HCT116 (cell line): ENCODE results near the gene NEURL2. TPM values are rescaled to one million over a fixed set of nuclear protein-coding genes. Genes with fewer than 3 reads are reported as not detected.

Source experiments
- ATAC-seq: fragments of 200-7000 bp; cut with Tn5 transposase; 2 replicates; pipeline ENCODE4 v1.9.1; 2020; ENCODE audit warnings: mild to moderate bottlenecking, moderate library complexity
- BruUV-seq: library from RNA; stranded (reverse); fragments of 400-500 nt; replicated peaks from 2 replicates; lab custom pipeline; 2021; lab: Mats Ljungman, UMichigan
- CTCF ChIA-PET: fragments of 300-600 bp; sonication (Branson Sonifier 250); formaldehyde crosslinking; loops from one replicate; lab custom pipeline; 2021; ENCODE audit warnings: antibody characterized with exemption; lab: Charles Lee
- POLR2A ChIA-PET: fragments of 300-600, 350-600 bp; sonication (Branson Sonifier 250); formaldehyde crosslinking; loops from one replicate; lab custom pipeline; 2021; ENCODE audit warnings: antibody characterized with exemption; lab: Charles Lee
- RAD21 ChIA-PET, 2 experiments: fragments of 300-600 bp; sonication (Branson Sonifier 250); formaldehyde crosslinking; loops; one replicate each; lab custom pipeline; 2023; ENCODE audit warnings: low total read pairs in 2 of 2; ENCODE audit not compliant: uncharacterized antibody in 2 of 2, unreplicated experiment in 2 of 2, low non-redundant PET in 1 of 2; lab: Charles Lee
- DNase-seq: peaks from one replicate; pipeline ENCODE4 v3.0.0-alpha.2; 2010; ENCODE audit warnings: low read depth, low spot score
- H2AFZ ChIP-seq: fragments of 200-600 bp; shearing (Covaris generic), sonication (generic); 2 replicates; pipeline ENCODE4 v1.6.1; 2017; ENCODE audit warnings: low read depth, mixed run types, mixed read lengths, antibody characterized with exemption, low read length; ENCODE audit not compliant: poor library complexity, severe bottlenecking
- H3K27ac ChIP-seq: 2 replicates; pipeline ENCODE4 v1.5.1; 2012; ENCODE audit warnings: low read depth, low read length
- H3K27me3 ChIP-seq: fragments of 200-600 bp; sonication (generic); 2 replicates; pipeline ENCODE4 v1.6.1; 2016; ENCODE audit warnings: mixed run types, low read length, mixed read lengths; ENCODE audit not compliant: insufficient read depth
- H3K36me3 ChIP-seq, 2 experiments: fragments of 200-500 bp in 1 of 2; fragments of 200-600 bp in 1 of 2; sonication (Bioruptor generic) in 1 of 2; sonication (generic) in 1 of 2; 2 replicates each; pipeline versions ENCODE4 v1.5.1 to v1.6.1; 2014 to 2016; ENCODE audit warnings: low read length in 2 of 2, inconsistent platforms in 1 of 2, mixed read lengths in 1 of 2, mixed run types in 1 of 2; ENCODE audit not compliant: insufficient read depth in 2 of 2, control insufficient read depth in 1 of 2
- H3K4me1 ChIP-seq, 2 experiments: fragments of 200-600 bp in 1 of 2; sonication (generic) in 1 of 2; 2 replicates each; pipeline versions ENCODE4 v1.5.1 to v1.6.1; 2012 to 2017; ENCODE audit warnings: low read length in 2 of 2, inconsistent platforms in 1 of 2, mild to moderate bottlenecking in 1 of 2, mixed read lengths in 1 of 2, mixed run types in 1 of 2, moderate library complexity in 1 of 2; ENCODE audit not compliant: insufficient read depth in 2 of 2, control insufficient read depth in 1 of 2
- H3K4me2 ChIP-seq: fragments of 200-600 bp; sonication (generic); 2 replicates; pipeline ENCODE4 v1.6.1; 2017; ENCODE audit warnings: mixed run types, low read length, mixed read lengths
- H3K4me3 ChIP-seq, 2 experiments: fragments of 200-600 bp in 1 of 2; sonication (generic) in 1 of 2; replicated peaks in 1 of 2; 2 replicates each; pipeline ENCODE4 v1.5.1; 2011 to 2016; ENCODE audit warnings: low read length in 2 of 2, control low read depth in 1 of 2, low read depth in 1 of 2, mild to moderate bottlenecking in 1 of 2, mixed read lengths in 1 of 2, mixed run types in 1 of 2
- H3K79me2 ChIP-seq: fragments of 200-600 bp; sonication (generic); 2 replicates; pipeline ENCODE4 v1.6.1; 2017; ENCODE audit warnings: mild to moderate bottlenecking, mixed run types, low read length, moderate library complexity, mixed read lengths; ENCODE audit not compliant: insufficient read depth
- H3K9ac ChIP-seq: fragments of 200-600 bp; sonication (generic); 2 replicates; pipeline ENCODE4 v1.6.1; 2016; ENCODE audit warnings: low read length, mixed read lengths
- H3K9me2 ChIP-seq: fragments of 200-600 bp; sonication (generic), shearing (Covaris generic); 2 replicates; pipeline ENCODE4 v1.6.1; 2017; ENCODE audit warnings: mixed run types, mild to moderate bottlenecking, moderate library complexity; ENCODE audit not compliant: insufficient read depth
- H3K9me3 ChIP-seq, 2 experiments: fragments of 200-500 bp in 1 of 2; fragments of 200-600 bp in 1 of 2; sonication (Bioruptor generic) in 1 of 2; sonication (generic) in 1 of 2; 2 replicates each; pipeline ENCODE4 v1.6.1; 2014 to 2017; ENCODE audit warnings: low read length in 2 of 2, mixed read lengths in 2 of 2, inconsistent platforms in 1 of 2, low read depth in 1 of 2, mild to moderate bottlenecking in 1 of 2, mixed run types in 1 of 2, moderate library complexity in 1 of 2; ENCODE audit not compliant: control insufficient read depth in 1 of 2, insufficient read depth in 1 of 2
- H4K20me1 ChIP-seq: fragments of 200-600 bp; sonication (generic), shearing (Covaris generic); 2 replicates; pipeline ENCODE4 v1.6.1; 2017; ENCODE audit warnings: mixed run types, mild to moderate bottlenecking, moderate library complexity; ENCODE audit not compliant: insufficient read depth
- CBX3 ChIP-seq: IDR thresholded peaks from 2 replicates; pipeline ENCODE4 v1.6.1; 2012; ENCODE audit warnings: low read depth
- CTCF ChIP-seq, 3 experiments: fragments of 200-600 bp in 1 of 3; sonication (generic) in 1 of 3; IDR thresholded peaks in 2 of 3; conservative IDR thresholded peaks in 1 of 3; 2 replicates each; pipeline ENCODE4 v1.5.1; 2012 to 2017; ENCODE audit warnings: low read depth in 2 of 3, low read length in 2 of 3, antibody characterized with exemption in 1 of 3, borderline replicate concordance in 1 of 3, control low read depth in 1 of 3, mild to moderate bottlenecking in 1 of 3, mixed read lengths in 1 of 3, mixed run types in 1 of 3, moderate library complexity in 1 of 3; ENCODE audit not compliant: insufficient read depth in 1 of 3
- EGR1 ChIP-seq: IDR thresholded peaks from 2 replicates; pipeline ENCODE4 v1.6.1; 2012; ENCODE audit warnings: low read depth
- ELF1 ChIP-seq: IDR thresholded peaks from 2 replicates; pipeline ENCODE4 v1.6.1; 2012; ENCODE audit warnings: low read depth, borderline replicate concordance
- EZH2 ChIP-seq: fragments of 200-600 bp; sonication (generic); IDR thresholded peaks from 2 replicates; pipeline ENCODE4 v1.6.1; 2017; ENCODE audit warnings: antibody characterized with exemption, mixed run types
- EZH2phosphoT487 ChIP-seq: fragments of 200-600 bp; IDR thresholded peaks from 2 replicates; pipeline ENCODE4 v1.6.1; 2018; ENCODE audit warnings: antibody characterized with exemption, borderline replicate concordance
- FOSL1 ChIP-seq: IDR thresholded peaks from 2 replicates; pipeline ENCODE4 v1.6.1; 2012; ENCODE audit warnings: low read depth
- JUND ChIP-seq: IDR thresholded peaks from 2 replicates; pipeline ENCODE4 v1.6.1; 2012
- MAX ChIP-seq: IDR thresholded peaks from 2 replicates; pipeline ENCODE4 v1.6.1; 2012
- POLR2A ChIP-seq: IDR thresholded peaks from 2 replicates; pipeline ENCODE4 v1.7.0; 2011; ENCODE audit warnings: borderline replicate concordance; ENCODE audit not compliant: insufficient read depth, insufficient read length; ENCODE audit errors: extremely low read depth
- POLR2AphosphoS5 ChIP-seq: IDR thresholded peaks from 2 replicates; pipeline ENCODE4 v1.6.1; 2011; ENCODE audit warnings: mild to moderate bottlenecking, low read depth, low read length, moderate library complexity
- RAD21 ChIP-seq: IDR thresholded peaks from 2 replicates; pipeline ENCODE4 v1.6.1; 2012; ENCODE audit warnings: low read depth, mild to moderate bottlenecking
- REST ChIP-seq: IDR thresholded peaks from 2 replicates; pipeline ENCODE4 v1.6.1; 2012; ENCODE audit warnings: low read depth
- SIN3A ChIP-seq: IDR thresholded peaks from 2 replicates; pipeline ENCODE4 v1.6.1; 2012; ENCODE audit warnings: low read depth
- SRF ChIP-seq: IDR thresholded peaks from 2 replicates; pipeline ENCODE4 v1.6.1; 2012; ENCODE audit warnings: low read depth
- TCF7L2 ChIP-seq: IDR thresholded peaks from 2 replicates; pipeline ENCODE4 v1.7.0; 2011; ENCODE audit warnings: borderline replicate concordance, inconsistent platforms; ENCODE audit not compliant: insufficient read depth, insufficient read length; ENCODE audit errors: extremely low read depth
- YY1 ChIP-seq: IDR thresholded peaks from 2 replicates; pipeline ENCODE4 v1.6.1; 2011; ENCODE audit warnings: low read length, low read depth, moderate library complexity, mild to moderate bottlenecking; ENCODE audit not compliant: insufficient replicate concordance; ENCODE audit errors: extremely low read depth
- ZBTB33 ChIP-seq: IDR thresholded peaks from 2 replicates; pipeline ENCODE4 v1.6.1; 2011; ENCODE audit warnings: mild to moderate bottlenecking, low read length, moderate library complexity; ENCODE audit not compliant: insufficient replicate concordance; ENCODE audit errors: extremely low read depth
- ZFX ChIP-seq: fragments of 450-650 bp; IDR thresholded peaks from 2 replicates; pipeline ENCODE4 v1.6.1; 2017
- ZNF274 ChIP-seq: fragments of 200-500 bp; sonication (Bioruptor generic); IDR thresholded peaks from 2 replicates; pipeline ENCODE4 v1.6.1; 2014; ENCODE audit warnings: mild to moderate bottlenecking, low read depth, low read length, inconsistent platforms
- intact Hi-C: fragments of 100-400 bp; cut with micrococcal nuclease; formaldehyde crosslinking; loops from 2 replicates; pipeline ENCODE4 v1.10.0; 2022
- total RNA-seq: library from RNA; stranded (reverse); gene quantifications from one replicate; pipeline ENCODE4 v1.2.1, GENCODE V29; 2021; ENCODE audit not compliant: unreplicated experiment

NEURL2 gene
- total RNA-seq, 1 experiment from 2014 or later: 0.96 TPM

GRCh38 chr20:45853484-45853883 is 37.5 kb downstream of the NEURL2 start:
- BruUV-seq: no TSS peak

More at GRCh38 chr20:45853484-45853883, 37.5 kb downstream of the NEURL2 start:
- POLR2A ChIA-PET: no interaction called here
- 0 out of 2 replicates have a peak, but pooled peaks cover 12% of the 10 kb centered on the region for H3K79me2 ChIP-seq
- intact Hi-C loops: no loop called here
- peaks cover 0 to 17% of the 10 kb centered on the region in 2 experiments; a peak in 3 of 4 replicates for H3K4me1 ChIP-seq
- ATAC-seq (no peak), DNase-seq (no peak)
- no peak overlapping the region for H2AFZ ChIP-seq
- TF ChIP-seq CTCF (IDR thresholded peaks at IDR 0.05 in 2 of 3, conservative IDR thresholded peaks at IDR 0.05 in 1 of 3; ENCODE audit: borderline replicate concordance in 1 of 3, insufficient read depth in 1 of 3, low read depth in 2 of 3, low read length in 2 of 3) (no peak), SIN3A (no peak), POLR2AphosphoS5 (no peak), ZNF274 (no peak), REST (no peak), ZFX (no peak), ELF1 (no peak), MAX (no peak), SRF (no peak), EZH2phosphoT487 (no peak), RAD21 (no peak), EGR1 (no peak), FOSL1 (no peak), CBX3 (no peak), EZH2 (no peak), YY1 (no peak), ZBTB33 (no peak), POLR2A (no peak), TCF7L2 (no peak), JUND (no peak)
- H3K9me2 ChIP-seq: no peaks in the 10 kb centered on the region
- RAD21 ChIA-PET: no interaction called here
- H3K27me3 ChIP-seq: no peaks in the 10 kb centered on the region
- no peak overlapping the region for H3K27ac ChIP-seq
- no peaks in the 10 kb centered on the region for H4K20me1 ChIP-seq
- H3K36me3 ChIP-seq: no peaks in the 10 kb centered on the region
- CTCF ChIA-PET: no interaction called here
- H3K4me3 ChIP-seq: no peak overlapping the region
- H3K9me3 ChIP-seq: no peaks in the 10 kb centered on the region
- no peak overlapping the region for H3K4me2 ChIP-seq
- H3K9ac ChIP-seq: no peak overlapping the region
